AG04450 (cell line): ENCODE measurements around the gene BCAS1. TPM values are rescaled to one million over a fixed set of nuclear protein-coding genes. Genes with fewer than 3 reads are reported as not detected.

Experiments used
- CTCF ChIA-PET: fragments of 300-600, 350-600 bp; formaldehyde crosslinking; extraction: SDS; loops from one replicate; lab custom pipeline; 2022; ENCODE audit warnings: antibody characterized with exemption, inconsistent platforms; lab: Charles Lee
- POLR2A ChIA-PET: fragments of 350-600 bp; formaldehyde crosslinking; extraction: SDS; loops from one replicate; lab custom pipeline; 2021; ENCODE audit warnings: antibody characterized with exemption, inconsistent platforms; lab: Yijun Ruan, JAX
- DNase-seq: peaks from one replicate; pipeline ENCODE4 v3.0.0-alpha.2; 2011; ENCODE audit warnings: low read depth, low spot score
- H3K27ac ChIP-seq: one replicate; pipeline ENCODE4 v1.5.1; 2012; ENCODE audit warnings: low read depth, low read length, control low read depth
- H3K27me3 ChIP-seq: one replicate; pipeline ENCODE4 v1.6.0; 2012; ENCODE audit warnings: low read length; ENCODE audit not compliant: control insufficient read depth, insufficient read depth
- H3K4me3 ChIP-seq: 2 replicates; pipeline ENCODE4 v1.5.1; 2011; ENCODE audit warnings: mild to moderate bottlenecking, low read depth, low read length, control low read depth
- H3K9me3 ChIP-seq: 2 replicates; pipeline ENCODE4 v1.5.1; 2012; ENCODE audit warnings: low read length; ENCODE audit not compliant: control insufficient read depth, insufficient read depth
- CTCF ChIP-seq: IDR thresholded peaks from 2 replicates; pipeline ENCODE4 v1.5.1; 2011; ENCODE audit warnings: low read depth, low read length, control low read depth, inconsistent platforms
- polyA plus RNA-seq: library from polyadenylated mRNA; depleted of rRNA; stranded (reverse); fragments of >200 nt; gene quantifications from 2 replicates; pipeline ENCODE4 v1.2.3, GENCODE V29; 2011

The BCAS1 gene
- polyA plus RNA-seq, 1 experiment: not detected

DNA sequence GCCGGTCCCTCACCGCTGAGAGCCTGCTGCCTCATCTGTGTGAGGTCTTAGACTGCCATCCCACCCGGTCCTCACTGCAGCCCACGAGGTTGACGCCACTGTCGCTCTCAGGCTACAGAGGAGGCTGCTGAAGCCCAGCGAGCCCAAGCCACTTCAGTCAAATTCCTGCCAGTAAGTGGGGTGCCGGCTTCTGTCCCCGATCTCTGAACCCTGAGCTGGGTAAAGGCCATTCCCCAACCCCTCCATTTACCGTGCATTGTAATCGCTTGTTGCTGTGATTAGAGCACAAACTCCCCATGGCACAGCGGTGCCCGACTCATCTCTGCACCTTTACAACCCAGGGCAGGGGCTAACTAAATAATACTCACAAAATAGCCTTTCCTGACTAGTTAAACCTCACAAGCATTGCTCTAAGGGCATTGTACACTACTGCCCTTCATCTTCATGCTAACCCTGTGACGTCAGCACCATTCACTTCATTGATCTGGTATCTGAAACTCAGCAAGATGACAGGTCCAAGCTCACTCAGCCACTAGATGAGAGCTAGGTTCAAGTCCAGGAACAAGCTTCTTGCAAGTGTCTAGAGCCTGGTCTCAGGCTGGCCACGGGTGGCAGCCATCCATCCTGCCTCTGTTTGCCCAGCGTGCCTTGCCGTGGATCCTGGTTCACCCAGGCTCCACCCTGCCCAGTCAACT is 122.7 kb downstream of the BCAS1 start:
- no peak overlapping the region for H3K4me3 ChIP-seq
- no peaks in the 10 kb centered on the region for H3K9me3 ChIP-seq
- no peak for TF ChIP-seq CTCF
- CTCF ChIA-PET: interaction anchor here (0.5 kb wide), 1 partner anchor 700 kb away, joined by 3 read pairs; no protein-coding TSS in a partner anchor
- no peaks in the 10 kb centered on the region for H3K27me3 ChIP-seq
- POLR2A ChIA-PET: no interaction called here
- no peak overlapping the region for H3K27ac ChIP-seq
- DNase-seq: no peak

DNA sequence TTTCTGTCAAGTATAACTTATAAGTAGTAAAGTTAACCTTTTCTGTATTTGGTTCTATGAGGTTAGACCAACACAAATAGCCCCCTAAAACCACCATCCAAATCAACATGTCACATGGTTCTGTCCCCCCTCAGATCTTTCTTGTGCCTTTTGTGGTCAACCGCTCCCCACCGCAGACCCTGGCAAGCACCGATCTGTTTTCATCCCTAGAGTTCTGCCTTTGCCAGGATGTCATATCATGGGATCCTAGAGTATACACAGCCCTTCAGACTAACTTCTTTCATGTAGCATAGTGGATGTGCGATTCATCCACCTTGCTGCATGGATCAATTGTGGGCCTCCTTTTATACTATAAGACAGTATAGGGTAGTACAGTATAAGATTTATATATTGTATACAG is 124.3 kb downstream of the BCAS1 start:
- Histone ChIP-seq H3K9me3 (no peaks in the 10 kb centered on the region), H3K27me3 (no peaks in the 10 kb centered on the region), H3K27ac (no peak overlapping the region), H3K4me3 (no peak overlapping the region)
- TF ChIP-seq CTCF: no peak
- ChIA-PET CTCF (interaction anchor here (0.6 kb wide), 1 partner anchor 333 kb away, joined by 4 read pairs; no protein-coding TSS in a partner anchor), POLR2A (no interaction called here)
- no peak for DNase-seq

DNA sequence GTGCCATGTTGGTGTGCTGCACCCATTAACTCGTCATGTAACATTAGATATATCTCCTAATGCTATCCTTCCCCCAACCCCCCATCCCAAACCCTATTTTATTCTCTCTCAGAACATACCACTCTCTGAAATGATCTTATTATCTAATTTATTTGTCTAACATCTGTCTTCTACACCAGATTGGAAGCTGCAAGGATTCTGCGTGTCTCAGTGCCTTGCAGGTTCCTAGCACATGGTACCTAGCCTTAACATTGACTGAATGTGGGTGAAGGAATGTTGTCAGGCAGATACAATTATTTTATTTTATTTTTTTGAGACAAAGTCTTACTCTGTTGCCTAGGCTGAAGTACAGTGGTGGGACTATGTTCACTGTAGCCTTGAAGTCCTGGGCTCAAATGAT is 124.9 kb downstream of the BCAS1 start:
- H3K27me3 ChIP-seq: no peaks in the 10 kb centered on the region
- ChIA-PET CTCF (interaction anchor here (0.6 to 2.0 kb wide), 4 partner anchors 285 to 1633 kb away, joined by 3 to 6 read pairs (median 4); no protein-coding TSS in a partner anchor), POLR2A (no interaction called here)
- H3K27ac ChIP-seq: no peak overlapping the region
- no peaks in the 10 kb centered on the region for H3K9me3 ChIP-seq
- no peak for TF ChIP-seq CTCF
- no peak overlapping the region for H3K4me3 ChIP-seq
- no peak for DNase-seq

DNA sequence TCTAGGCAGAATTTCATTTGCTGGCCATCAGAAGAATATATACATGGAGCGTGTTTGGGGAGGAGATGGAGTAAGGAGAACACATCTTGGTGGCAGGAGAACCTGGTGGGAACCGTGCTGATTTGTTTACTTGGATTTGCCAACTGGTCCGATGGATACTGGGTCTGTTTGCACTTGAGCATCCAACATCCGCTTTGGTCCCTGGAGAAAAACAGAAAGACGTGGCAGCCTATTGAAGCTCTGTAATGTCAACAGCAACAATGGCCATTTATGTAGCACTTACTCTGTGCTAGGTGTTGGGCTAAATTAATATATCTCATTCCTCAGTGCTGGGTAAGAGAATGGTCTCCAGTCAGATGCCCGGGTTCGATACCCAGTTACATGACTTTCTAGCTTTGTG is 125.6 kb downstream of the BCAS1 start:
- no peak overlapping the region for H3K27ac ChIP-seq
- ChIA-PET POLR2A (no interaction called here), CTCF (interaction anchor here (0.7 to 2.0 kb wide), 8 partner anchors 13 to 1633 kb away, joined by 3 to 7 read pairs (median 4); no protein-coding TSS in a partner anchor)
- H3K9me3 ChIP-seq: no peaks in the 10 kb centered on the region
- no peak for TF ChIP-seq CTCF
- no peak overlapping the region for H3K4me3 ChIP-seq
- no peak for DNase-seq
- no peaks in the 10 kb centered on the region for H3K27me3 ChIP-seq
